H9 (cell line): ENCODE measurements around the gene HIP1. TPM values are rescaled to one million over a fixed set of nuclear protein-coding genes. Genes with fewer than 3 reads are reported as not detected.

Experiments
- DNase-seq: peaks from one replicate; pipeline ENCODE4 v3.0.0-alpha.2; 2017
- H2AFZ ChIP-seq: one replicate; pipeline ENCODE4 v1.6.1; 2013; ENCODE audit warnings: mild to moderate bottlenecking, low read length, control low read depth, moderate library complexity
- H2AK5ac ChIP-seq: 2 replicates; pipeline ENCODE4 v1.6.1; 2013; ENCODE audit warnings: low read length, control low read depth, mixed read lengths; ENCODE audit not compliant: insufficient read length
- H2BK120ac ChIP-seq: one replicate; pipeline ENCODE4 v1.6.1; 2013; ENCODE audit warnings: low read depth, mild to moderate bottlenecking, low read length, control low read depth, inconsistent platforms; ENCODE audit not compliant: poor library complexity, severe bottlenecking
- H2BK12ac ChIP-seq: 2 replicates; pipeline ENCODE4 v1.6.1; 2013; ENCODE audit warnings: low read length, control low read depth, mixed read lengths, low read depth; ENCODE audit not compliant: insufficient read length
- H2BK15ac ChIP-seq: 2 replicates; pipeline ENCODE4 v1.6.1; 2013; ENCODE audit warnings: low read depth, low read length, control low read depth
- H2BK20ac ChIP-seq: one replicate; pipeline ENCODE4 v1.6.1; 2013; ENCODE audit warnings: low read depth, mild to moderate bottlenecking, low read length, control low read depth, inconsistent platforms; ENCODE audit not compliant: poor library complexity, severe bottlenecking
- H2BK5ac ChIP-seq: 2 replicates; pipeline ENCODE4 v1.6.1; 2013; ENCODE audit warnings: low read length, control low read depth, mixed read lengths; ENCODE audit not compliant: insufficient read length
- H3K14ac ChIP-seq: 2 replicates; pipeline ENCODE4 v1.6.1; 2013; ENCODE audit warnings: low read length, control low read depth; ENCODE audit not compliant: insufficient read depth
- H3K18ac ChIP-seq: 2 replicates; pipeline ENCODE4 v1.6.1; 2013; ENCODE audit warnings: low read depth, mild to moderate bottlenecking, mixed read lengths, low read length, control low read depth; ENCODE audit not compliant: insufficient read length
- H3K23ac ChIP-seq: 2 replicates; pipeline ENCODE4 v1.6.1; 2013; ENCODE audit warnings: low read length, control low read depth, mixed read lengths, low read depth; ENCODE audit not compliant: insufficient read length
- H3K23me2 ChIP-seq: 2 replicates; pipeline ENCODE4 v1.6.1; 2013; ENCODE audit warnings: low read depth, mild to moderate bottlenecking, mixed read lengths, low read length, control low read depth; ENCODE audit not compliant: insufficient read length, poor library complexity, severe bottlenecking
- H3K27ac ChIP-seq: 2 replicates; pipeline ENCODE4 v1.5.1; 2013; ENCODE audit warnings: low read length, control low read depth, mixed read lengths, low read depth; ENCODE audit not compliant: insufficient read length
- H3K27me3 ChIP-seq: 2 replicates; pipeline ENCODE4 v1.6.1; 2013; ENCODE audit warnings: low read length, control low read depth, inconsistent platforms; ENCODE audit not compliant: insufficient read depth
- H3K4ac ChIP-seq: 2 replicates; pipeline ENCODE4 v1.6.1; 2013; ENCODE audit warnings: low read depth, mild to moderate bottlenecking, control low read depth, inconsistent platforms, low read length, moderate library complexity
- H3K4me1 ChIP-seq: 2 replicates; pipeline ENCODE4 v1.6.1; 2013; ENCODE audit warnings: low read length, control low read depth, inconsistent platforms; ENCODE audit not compliant: insufficient read depth
- H3K4me2 ChIP-seq: 2 replicates; pipeline ENCODE4 v1.6.1; 2013; ENCODE audit warnings: low read length, control low read depth, mixed read lengths; ENCODE audit not compliant: insufficient read length, insufficient read depth
- H3K56ac ChIP-seq: 2 replicates; pipeline ENCODE4 v1.6.1; 2013; ENCODE audit warnings: low read depth, mild to moderate bottlenecking, mixed read lengths, low read length, control low read depth; ENCODE audit not compliant: insufficient read length
- H3K79me1 ChIP-seq: 2 replicates; pipeline ENCODE4 v1.6.1; 2013; ENCODE audit warnings: low read depth, mild to moderate bottlenecking, moderate library complexity, low read length, control low read depth, inconsistent platforms; ENCODE audit not compliant: insufficient read depth, poor library complexity, severe bottlenecking
- H3K79me2 ChIP-seq: 2 replicates; pipeline ENCODE4 v1.6.1; 2013; ENCODE audit warnings: low read length, control low read depth, inconsistent platforms; ENCODE audit not compliant: insufficient read depth
- H3K9ac ChIP-seq: 2 replicates; pipeline ENCODE4 v1.6.1; 2013; ENCODE audit warnings: low read length, control low read depth, mixed read lengths; ENCODE audit not compliant: insufficient read length; ENCODE audit errors: extremely low read depth
- H3K9me3 ChIP-seq: one replicate; pipeline ENCODE4 v1.6.1; 2013; ENCODE audit warnings: low read depth, low read length, inconsistent platforms; ENCODE audit not compliant: control insufficient read depth
- H3T11ph ChIP-seq: one replicate; pipeline ENCODE4 v1.6.1; 2013; ENCODE audit warnings: mild to moderate bottlenecking, low read length, control low read depth, inconsistent platforms
- H4K20me1 ChIP-seq: one replicate; pipeline ENCODE4 v1.6.1; 2013; ENCODE audit not compliant: control insufficient read depth, insufficient read length, insufficient read depth
- H4K5ac ChIP-seq: 2 replicates; pipeline ENCODE4 v1.6.1; 2013; ENCODE audit warnings: low read depth, mild to moderate bottlenecking, mixed read lengths, low read length, control low read depth; ENCODE audit not compliant: insufficient read length
- H4K8ac ChIP-seq: replicated peaks from 2 replicates; pipeline ENCODE4 v1.6.1; 2013; ENCODE audit warnings: low read length, control low read depth, mixed read lengths, low read depth; ENCODE audit not compliant: insufficient read length
- H4K91ac ChIP-seq: 2 replicates; pipeline ENCODE4 v1.6.1; 2013; ENCODE audit warnings: low read depth, mild to moderate bottlenecking, moderate library complexity, mixed read lengths, low read length, control low read depth; ENCODE audit not compliant: insufficient read length
- H3K27ac Mint-ChIP-seq, 3 experiments: 2 replicates in 2 of 3; 3 replicates in 1 of 3; pipeline ENCODE4 v1.8.0; 2020 to 2021; ENCODE audit warnings: mixed read lengths in 3 of 3, mild to moderate bottlenecking in 1 of 3, moderate library complexity in 1 of 3
- H3K27me3 Mint-ChIP-seq: 2 replicates; pipeline ENCODE4 v1.8.0; 2021; ENCODE audit warnings: low read depth, mild to moderate bottlenecking, moderate library complexity, mixed read lengths
- H3K36me3 Mint-ChIP-seq, 3 experiments: 2 replicates in 2 of 3; 3 replicates in 1 of 3; pipeline ENCODE4 v1.8.0; 2020 to 2021; ENCODE audit warnings: low read depth in 3 of 3, mixed read lengths in 3 of 3; ENCODE audit not compliant: insufficient read depth in 1 of 3
- H3K4me1 Mint-ChIP-seq, 2 experiments: 2 replicates each; pipeline ENCODE4 v1.8.0; 2020; ENCODE audit warnings: mixed read lengths in 2 of 2
- H3K4me3 Mint-ChIP-seq, 2 experiments: 2 replicates in 1 of 2; 3 replicates in 1 of 2; pipeline ENCODE4 v1.8.0; 2020 to 2021; ENCODE audit warnings: mild to moderate bottlenecking in 2 of 2, mixed read lengths in 2 of 2, moderate library complexity in 1 of 2
- H3K9me3 Mint-ChIP-seq, 2 experiments: 2 replicates in 1 of 2; 3 replicates in 1 of 2; pipeline ENCODE4 v1.8.0; 2020; ENCODE audit warnings: mild to moderate bottlenecking in 2 of 2, mixed read lengths in 2 of 2, moderate library complexity in 1 of 2
- WGBS: extraction: QIAGEN DNeasy Blood & Tissue Kit; methylation state at CpG from one replicate; pipeline ENCODE4 v1.1.7; 2013; ENCODE audit warnings: missing lambda C conversion rate, low lambda C conversion rate, mixed read lengths; ENCODE audit not compliant: insufficient read length; ENCODE audit errors: extremely low coverage; 5-methylcytosine and 5-hydroxymethylcytosine counted together
- total RNA-seq: library from RNA; stranded (reverse); gene quantifications from 2 replicates; pipeline ENCODE4 v1.2.1, GENCODE V29; 2021
- TF ChIP-seq, protein P1 (sequence below): fragments of 200-600 bp; sonication (generic); conservative IDR thresholded peaks from 3 replicates; pipeline ENCODE4 v1.8.0; 2021; ENCODE audit warnings: antibody characterized with exemption, mild to moderate bottlenecking

HIP1 gene
- total RNA-seq, 1 experiment from 2014 or later, result 87.5 TPM

GRCh38 chr7:75650681-75651080, 88.1 kb downstream of the HIP1 start:
- no peak overlapping the region for H3K56ac ChIP-seq
- Mint-ChIP-seq H3K4me1 (peaks cover 7 to 15% of the 10 kb centered on the region in 2 experiments), H3K36me3 (peaks cover 0 to 18% (median 3%) of the 10 kb centered on the region in 3 experiments; a peak in 4 of 7 replicates), H3K27ac (peak overlapping the region in 1 of 3 experiments; percentile 29; a peak in 2 of 7 replicates), H3K27me3 (no peaks in the 10 kb centered on the region; the same call in 1 of the 2 replicates), H3K9me3 (0 out of 5 replicates have a peak, but pooled peaks cover 0 to 2% of the 10 kb centered on the region in 2 experiments), H3K4me3 (peak overlapping the region in 1 of 2 experiments; percentile 12; a peak in 1 of 5 replicates)
- no peak overlapping the region for H4K91ac ChIP-seq
- no peak overlapping the region for H4K8ac ChIP-seq
- H2BK20ac ChIP-seq, result no peak overlapping the region
- no peaks in the 10 kb centered on the region for H3K9me3 ChIP-seq
- H2AFZ ChIP-seq, result no peak overlapping the region
- no peak overlapping the region for H2BK120ac ChIP-seq
- H3T11ph ChIP-seq, result no peak overlapping the region
- H3K9ac ChIP-seq, result no peak overlapping the region
- H4K5ac ChIP-seq, result no peak overlapping the region
- H3K79me2 ChIP-seq, result no peaks in the 10 kb centered on the region
- DNase-seq, result no peak
- H2BK15ac ChIP-seq, result no peak overlapping the region
- no peaks in the 10 kb centered on the region for H3K79me1 ChIP-seq
- H3K18ac ChIP-seq, result no peak overlapping the region
- H4K20me1 ChIP-seq, result no peaks in the 10 kb centered on the region
- no peak overlapping the region for H3K4ac ChIP-seq
- WGBS, result no CpG with 5 or more reads among the region's 9 CpGs
- no peaks in the 10 kb centered on the region for H3K27me3 ChIP-seq
- H3K23ac ChIP-seq, result no peak overlapping the region
- no peak overlapping the region for H3K4me2 ChIP-seq
- no peaks in the 10 kb centered on the region for H3K23me2 ChIP-seq
- H3K4me1 ChIP-seq, result no peaks in the 10 kb centered on the region; the same call in 1 of the 2 replicates
- no peak overlapping the region for H2BK12ac ChIP-seq
- no peak overlapping the region for H2AK5ac ChIP-seq
- TF ChIP-seq, protein P1, sequence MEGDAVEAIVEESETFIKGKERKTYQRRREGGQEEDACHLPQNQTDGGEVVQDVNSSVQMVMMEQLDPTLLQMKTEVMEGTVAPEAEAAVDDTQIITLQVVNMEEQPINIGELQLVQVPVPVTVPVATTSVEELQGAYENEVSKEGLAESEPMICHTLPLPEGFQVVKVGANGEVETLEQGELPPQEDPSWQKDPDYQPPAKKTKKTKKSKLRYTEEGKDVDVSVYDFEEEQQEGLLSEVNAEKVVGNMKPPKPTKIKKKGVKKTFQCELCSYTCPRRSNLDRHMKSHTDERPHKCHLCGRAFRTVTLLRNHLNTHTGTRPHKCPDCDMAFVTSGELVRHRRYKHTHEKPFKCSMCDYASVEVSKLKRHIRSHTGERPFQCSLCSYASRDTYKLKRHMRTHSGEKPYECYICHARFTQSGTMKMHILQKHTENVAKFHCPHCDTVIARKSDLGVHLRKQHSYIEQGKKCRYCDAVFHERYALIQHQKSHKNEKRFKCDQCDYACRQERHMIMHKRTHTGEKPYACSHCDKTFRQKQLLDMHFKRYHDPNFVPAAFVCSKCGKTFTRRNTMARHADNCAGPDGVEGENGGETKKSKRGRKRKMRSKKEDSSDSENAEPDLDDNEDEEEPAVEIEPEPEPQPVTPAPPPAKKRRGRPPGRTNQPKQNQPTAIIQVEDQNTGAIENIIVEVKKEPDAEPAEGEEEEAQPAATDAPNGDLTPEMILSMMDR, result no peak
- no peak overlapping the region for H3K14ac ChIP-seq
- H2BK5ac ChIP-seq, result no peak overlapping the region
- no peak overlapping the region for H3K27ac ChIP-seq
